ENCODE measurements around the gene MRPL39.

DNA sequence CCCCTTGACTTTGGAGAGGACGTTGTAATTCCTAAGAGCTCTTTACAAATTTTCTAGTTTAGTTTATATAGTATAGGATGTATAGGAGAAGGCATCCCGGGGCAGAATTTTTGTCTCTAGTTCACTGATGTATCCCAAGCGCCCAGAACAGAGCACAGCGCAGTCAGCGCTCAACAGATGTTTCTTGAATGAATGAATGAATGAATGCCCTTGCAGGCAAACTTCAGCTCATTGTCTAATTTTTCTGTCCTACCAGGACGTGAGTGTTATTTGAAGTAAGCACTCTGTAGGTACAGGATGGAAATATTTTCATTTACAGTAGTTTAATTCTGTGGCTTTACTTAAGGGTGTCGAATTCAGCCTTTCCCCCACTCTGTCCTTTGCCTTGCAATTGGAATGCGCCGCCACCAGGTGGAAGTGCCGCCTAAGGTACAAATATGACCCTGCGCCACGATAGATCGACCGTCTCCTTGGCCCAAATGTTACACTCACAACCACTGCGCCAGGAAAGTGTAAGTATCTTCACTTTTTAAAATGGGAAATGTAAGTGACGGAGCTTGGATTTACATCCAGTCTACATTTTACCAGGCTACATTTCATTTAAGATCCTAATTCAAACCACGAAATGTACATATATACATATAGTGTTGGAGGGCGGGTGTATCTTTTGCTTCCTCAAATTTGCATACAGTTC is 910 bp upstream of the MRPL39 start:
- TF ChIP-seq, protein P1, sequence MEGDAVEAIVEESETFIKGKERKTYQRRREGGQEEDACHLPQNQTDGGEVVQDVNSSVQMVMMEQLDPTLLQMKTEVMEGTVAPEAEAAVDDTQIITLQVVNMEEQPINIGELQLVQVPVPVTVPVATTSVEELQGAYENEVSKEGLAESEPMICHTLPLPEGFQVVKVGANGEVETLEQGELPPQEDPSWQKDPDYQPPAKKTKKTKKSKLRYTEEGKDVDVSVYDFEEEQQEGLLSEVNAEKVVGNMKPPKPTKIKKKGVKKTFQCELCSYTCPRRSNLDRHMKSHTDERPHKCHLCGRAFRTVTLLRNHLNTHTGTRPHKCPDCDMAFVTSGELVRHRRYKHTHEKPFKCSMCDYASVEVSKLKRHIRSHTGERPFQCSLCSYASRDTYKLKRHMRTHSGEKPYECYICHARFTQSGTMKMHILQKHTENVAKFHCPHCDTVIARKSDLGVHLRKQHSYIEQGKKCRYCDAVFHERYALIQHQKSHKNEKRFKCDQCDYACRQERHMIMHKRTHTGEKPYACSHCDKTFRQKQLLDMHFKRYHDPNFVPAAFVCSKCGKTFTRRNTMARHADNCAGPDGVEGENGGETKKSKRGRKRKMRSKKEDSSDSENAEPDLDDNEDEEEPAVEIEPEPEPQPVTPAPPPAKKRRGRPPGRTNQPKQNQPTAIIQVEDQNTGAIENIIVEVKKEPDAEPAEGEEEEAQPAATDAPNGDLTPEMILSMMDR (IDR thresholded peaks at IDR 0.05; ENCODE audit: low read depth, low read length, poor library complexity, severe bottlenecking) = peak; percentile 93
- no peak for TF ChIP-seq EZH2phosphoT487 (IDR thresholded peaks at IDR 0.05; ENCODE audit: borderline replicate concordance, low read length)
